ENCODE results near the gene SERPINA4.

DNA sequence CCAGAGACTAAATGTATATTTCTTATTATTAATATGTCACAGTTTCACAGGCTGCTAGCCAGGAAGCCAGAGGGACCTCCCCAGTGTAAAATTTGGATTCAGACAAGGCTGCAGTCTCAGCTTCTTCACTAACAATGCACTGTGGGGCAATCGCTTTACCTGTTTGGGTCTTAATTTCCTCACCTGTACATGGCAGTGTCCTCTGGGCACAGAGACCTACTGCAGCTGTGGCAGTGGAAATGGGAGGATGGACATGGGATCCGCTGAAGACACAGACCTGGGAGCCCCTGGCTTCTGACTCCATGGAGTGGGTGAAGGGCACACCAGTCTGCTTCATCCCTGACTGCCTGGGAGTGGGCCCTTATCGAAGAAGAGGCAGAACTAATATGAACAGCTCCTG lies 13.1 kb downstream of the SERPINA4 start:
- TF ChIP-seq CTCF (IDR thresholded peaks at IDR 0.05 in 2 of 3, conservative IDR thresholded peaks at IDR 0.05 in 1 of 3; ENCODE audit: insufficient read depth in 2 of 3, low read depth in 1 of 3, low read length in 3 of 3) (no peak), SREBF2 (CRISPR knock-in tag; IDR thresholded peaks at IDR 0.05) (no peak)
